ENCODE data around the gene CRMP1.

GRCh38 chr4:5795580-5795979, 97.3 kb downstream of the CRMP1 start:
- no peak for TF ChIP-seq POLR2AphosphoS5 (IDR thresholded peaks at IDR 0.05)
- no peak for TF ChIP-seq POLR2A (IDR thresholded peaks at IDR 0.05)
- no peak for TF ChIP-seq EP300 (IDR thresholded peaks at IDR 0.05)
